Testis (tissue), 3 donors: Measurements from ENCODE around the gene MRPL51. TPM values are rescaled to one million over a fixed set of nuclear protein-coding genes. Genes with fewer than 3 reads are reported as not detected.
A peak's percentile ranks its signal among the peaks of the same experiment; 100 is the strongest.

ENCODE experiments used
- DNase-seq: peaks from one replicate; pipeline ENCODE4 v3.0.0-alpha.2; 2019
- H3K27ac ChIP-seq, 2 donors: fragments of 200-600 bp; sonication (generic); one replicate each; pipeline ENCODE4 v1.5.1; 2019
- H3K27me3 ChIP-seq: fragments of 200-600 bp; sonication (generic); one replicate; pipeline ENCODE4 v1.5.1; 2019
- H3K36me3 ChIP-seq: fragments of 200-600 bp; sonication (generic); one replicate; pipeline ENCODE4 v1.5.1; 2017; ENCODE audit warnings: low read depth; ENCODE audit errors: missing control alignments
- H3K4me1 ChIP-seq: fragments of 200-600 bp; sonication (generic); one replicate; pipeline ENCODE4 v1.5.1; 2019
- H3K4me3 ChIP-seq, 2 donors: fragments of 200-600 bp; sonication (generic); one replicate each; pipeline ENCODE4 v1.5.1; 2017 to 2019
- H3K9me3 ChIP-seq: fragments of 200-600 bp; sonication (generic); one replicate; pipeline ENCODE4 v1.5.1; 2017
- CTCF ChIP-seq, 3 experiments: fragments of 450-650 bp in 2 of 3; fragments of 200-600 bp in 1 of 3; sonication (generic) in 1 of 3; IDR thresholded peaks; one replicate each; pipeline ENCODE4 v1.5.1; 2016 to 2019; ENCODE audit warnings: antibody characterized with exemption in 3 of 3, mild to moderate bottlenecking in 2 of 3, moderate library complexity in 1 of 3
- POLR2A ChIP-seq: fragments of 450-650 bp; IDR thresholded peaks from one replicate; pipeline ENCODE4 v1.6.1; 2017; ENCODE audit warnings: antibody characterized with exemption, mild to moderate bottlenecking, moderate library complexity
- WGBS, 2 donors: methylation state at CpG; one replicate each; pipeline ENCODE4 v1.1.5; 2018; 5-methylcytosine and 5-hydroxymethylcytosine counted together
- intact Hi-C: fragments of 100-400 bp; cut with DNase I; formaldehyde crosslinking; loops from one replicate; pipeline ENCODE4 v1.15.1; 2023; ENCODE audit warnings: low total_unique reads
- polyA plus RNA-seq: library from polyadenylated mRNA; stranded (reverse); fragments of 350-450 nt; fragmentation: Illumina TruSeq; extraction: RNeasy Lipid Tissue Mini Kit (QIAGEN cat#74804); gene quantifications from one replicate; pipeline ENCODE4 v1.2.3, GENCODE V29; 2014; ENCODE audit warnings: low read depth, low replicate concordance; ENCODE audit not compliant: insufficient read depth
- total RNA-seq, 2 donors: library from RNA; depleted of rRNA; stranded (reverse); fragments of >200 nt; gene quantifications; one replicate each; pipeline ENCODE4 v1.2.3, GENCODE V29; 2016

MRPL51 gene
- total and polyA plus RNA-seq, 3 donors from 2014 or later: 106 to 343 (median 135) TPM

GRCh38 chr12:6533923-6534694, 41.0 kb upstream of the MRPL51 start, which contains the start of gene GAPDH:
Gene GAPDH, plus strand, starts transcription at chr12:6534517. Its CDS starts 316 bp downstream, at chr12:6534833.
- peak within 1 kb of the TSS; percentile 86 to 92 for H3K27ac ChIP-seq
- no peaks in the 10 kb centered on the region for H3K27me3 ChIP-seq
- no peaks in the 10 kb centered on the region for H3K9me3 ChIP-seq
- TF ChIP-seq POLR2A: no peak
- no peak for TF ChIP-seq CTCF (IDR thresholded peaks at IDR 0.05)
- intact Hi-C loops: no loop called here
- DNase-seq: peak; percentile 97
- 0% methylated on average over 36 to 62 of the region's 62 CpGs for WGBS, 2 donors
- peak within 1 kb of the TSS; percentile 92 to 93 for H3K4me3 ChIP-seq
- peaks cover 30% of the 10 kb centered on the region for H3K4me1 ChIP-seq
- no peaks in the 10 kb centered on the region for H3K36me3 ChIP-seq

GRCh38 chr12:6533653-6533922, 40.5 kb upstream of the MRPL51 start:
- Histone ChIP-seq H3K36me3 (no peaks in the 10 kb centered on the region), H3K4me1 (peaks cover 30% of the 10 kb centered on the region), H3K4me3 (peak overlapping the region; percentile 92 to 93), H3K9me3 (no peaks in the 10 kb centered on the region), H3K27ac (peak overlapping the region; percentile 86 to 92), H3K27me3 (no peaks in the 10 kb centered on the region)
- 0% methylated on average over 6 to 9 of the region's 9 CpGs for WGBS, 2 donors
- DNase-seq: peak; percentile 84
- intact Hi-C loops: no loop called here
- no peak for TF ChIP-seq CTCF (IDR thresholded peaks at IDR 0.05)
- no peak for TF ChIP-seq POLR2A

GRCh38 chr12:6532927-6533652, 40.0 kb upstream of the MRPL51 start:
- intact Hi-C loops: no loop called here
- Histone ChIP-seq H3K4me3 (peak overlapping the region; percentile 92 to 93), H3K27ac (peak overlapping the region; percentile 86 to 92), H3K4me1 (peaks cover 30% of the 10 kb centered on the region), H3K9me3 (no peaks in the 10 kb centered on the region), H3K36me3 (no peaks in the 10 kb centered on the region), H3K27me3 (no peaks in the 10 kb centered on the region)
- peak; percentile 81 for DNase-seq
- TF ChIP-seq POLR2A (no peak), CTCF (IDR thresholded peaks at IDR 0.05) (no peak)
- 0% methylated on average over 14 of the region's 14 CpGs for WGBS, 2 donors

GRCh38 chr12:6532051-6532926, 39.2 kb upstream of the MRPL51 start:
- WGBS, 2 donors: 20 to 27% methylated on average over 16 to 20 of the region's 20 CpGs
- Histone ChIP-seq H3K4me3 (no peak overlapping the region), H3K9me3 (no peaks in the 10 kb centered on the region), H3K4me1 (peaks cover 30% of the 10 kb centered on the region), H3K27me3 (no peaks in the 10 kb centered on the region), H3K27ac (peak overlapping the region; percentile 86 to 92), H3K36me3 (no peaks in the 10 kb centered on the region)
- no peak for TF ChIP-seq POLR2A
- TF ChIP-seq CTCF (IDR thresholded peaks at IDR 0.05): no peak
- no peak for DNase-seq
- intact Hi-C loops: no loop called here
